Liver (tissue), 9 donors: Measurements from ENCODE around the gene AOPEP. TPM values are rescaled to one million over a fixed set of nuclear protein-coding genes. Genes with fewer than 3 reads are reported as not detected.
A peak's percentile ranks its signal among the peaks of the same experiment; 100 is the strongest.

Experiments used
- DNase-seq: peaks from one replicate; pipeline ENCODE4 v3.0.0-alpha.2; 2017; ENCODE audit warnings: low spot score
- H3K27ac ChIP-seq, 2 donors: one replicate each; pipeline ENCODE4 v1.7.0; 2013; ENCODE audit warnings: inconsistent platforms in 2 of 2, low read length in 2 of 2, control low read depth in 1 of 2, low read depth in 1 of 2, mild to moderate bottlenecking in 1 of 2
- H3K27me3 ChIP-seq, 4 donors: one replicate each; pipeline versions ENCODE4 v1.6.1 to v1.7.0; 2013; ENCODE audit warnings: low read length in 3 of 4, inconsistent platforms in 1 of 4, mild to moderate bottlenecking in 1 of 4, moderate library complexity in 1 of 4; ENCODE audit not compliant: control insufficient read depth in 4 of 4, insufficient read depth in 4 of 4
- H3K36me3 ChIP-seq, 4 donors: one replicate each; pipeline versions ENCODE4 v1.6.1 to v1.7.0; 2013; ENCODE audit warnings: low read length in 3 of 4, mild to moderate bottlenecking in 3 of 4, low read depth in 1 of 4, moderate library complexity in 1 of 4; ENCODE audit not compliant: control insufficient read depth in 4 of 4, insufficient read depth in 3 of 4
- H3K4me1 ChIP-seq, 4 donors: one replicate each; pipeline versions ENCODE4 v1.6.1 to v1.7.0; 2013; ENCODE audit warnings: low read length in 3 of 4, mild to moderate bottlenecking in 3 of 4, moderate library complexity in 1 of 4; ENCODE audit not compliant: control insufficient read depth in 4 of 4, insufficient read depth in 4 of 4
- H3K4me3 ChIP-seq, 3 donors: one replicate each; pipeline versions ENCODE4 v1.6.1 to v1.7.0; 2013; ENCODE audit warnings: low read length in 3 of 3, control low read depth in 1 of 3, low read depth in 1 of 3, mild to moderate bottlenecking in 1 of 3
- H3K9ac ChIP-seq, 2 donors: one replicate each; pipeline ENCODE4 v1.7.0; 2013; ENCODE audit warnings: low read length in 2 of 2, mild to moderate bottlenecking in 2 of 2, moderate library complexity in 2 of 2, control low read depth in 1 of 2, low read depth in 1 of 2
- H3K9me3 ChIP-seq, 4 donors: one replicate each; pipeline versions ENCODE4 v1.6.1 to v1.7.0; 2013; ENCODE audit warnings: low read length in 3 of 4; ENCODE audit not compliant: control insufficient read depth in 4 of 4
- EGR1 ChIP-seq, 2 donors: IDR thresholded peaks; 2 replicates each; pipeline ENCODE4 v1.6.1; 2016 to 2018; ENCODE audit warnings: antibody characterized with exemption in 2 of 2, low read depth in 2 of 2
- GABPA ChIP-seq, 2 donors: IDR thresholded peaks in 1 of 2; conservative IDR thresholded peaks in 1 of 2; 2 replicates each; pipeline ENCODE4 v1.6.1; 2016; ENCODE audit warnings: antibody characterized with exemption in 2 of 2, mild to moderate bottlenecking in 1 of 2, moderate library complexity in 1 of 2
- HNF4G ChIP-seq: IDR thresholded peaks from 2 replicates; pipeline ENCODE4 v1.6.1; 2016; ENCODE audit warnings: antibody characterized with exemption
- JUND ChIP-seq, 2 donors: IDR thresholded peaks; 2 replicates each; pipeline ENCODE4 v1.6.1; 2016; ENCODE audit warnings: antibody characterized with exemption in 2 of 2
- RXRA ChIP-seq, 2 donors: IDR thresholded peaks; 2 replicates each; pipeline ENCODE4 v1.6.1; 2017 to 2018; ENCODE audit warnings: antibody characterized with exemption in 2 of 2, mild to moderate bottlenecking in 1 of 2
- YY1 ChIP-seq: IDR thresholded peaks from 2 replicates; pipeline ENCODE4 v1.6.1; 2016; ENCODE audit warnings: antibody characterized with exemption, mild to moderate bottlenecking
- ZBTB33 ChIP-seq: IDR thresholded peaks from 2 replicates; pipeline ENCODE4 v1.6.1; 2016; ENCODE audit warnings: antibody characterized with exemption
- WGBS: extraction: QIAGEN DNeasy Blood & Tissue Kit; methylation state at CpG from one replicate; pipeline ENCODE4 v1.1.7; 2013; 5-methylcytosine and 5-hydroxymethylcytosine counted together
- polyA plus RNA-seq, 2 donors: library from polyadenylated mRNA; stranded (reverse) in 1 of 2; unstranded in 1 of 2; fragments of 200-250 nt in 1 of 2; fragments of >200 nt in 1 of 2; fragmentation: Nextera tagmentation in 1 of 2; extraction: Ambion mirVana in 1 of 2; gene quantifications; one replicate each; pipeline versions ENCODE4 v1.2.1 to v1.2.3, GENCODE V29; 2013 to 2015
- total RNA-seq, 2 donors: library from RNA; depleted of rRNA; stranded (reverse); fragments of >200 nt; gene quantifications; one replicate each; pipeline ENCODE4 v1.2.3, GENCODE V29; 2014
- TF ChIP-seq, protein P1 (sequence below): IDR thresholded peaks from 2 replicates; pipeline ENCODE4 v1.6.1; 2016; ENCODE audit warnings: antibody characterized with exemption
- TF ChIP-seq, protein P2 (sequence below): IDR thresholded peaks from 2 replicates; pipeline ENCODE4 v1.6.1; 2016; ENCODE audit warnings: antibody characterized with exemption, mild to moderate bottlenecking
- TF ChIP-seq, protein P3 (sequence below): IDR thresholded peaks from 2 replicates; pipeline ENCODE4 v1.6.1; 2016; ENCODE audit warnings: antibody characterized with exemption
- TF ChIP-seq, protein P4 (sequence below): fragments of 150-350 bp; IDR thresholded peaks from 2 replicates; pipeline ENCODE4 v1.5.1; 2017; ENCODE audit warnings: improper control_type of control experiment, low read depth, low read length; ENCODE audit not compliant: missing input control
- donor health status: healthy.
- donor health status: healthy.
- donor health status: healthy.
- donor health status: healthy.
- donor health status: healthy.

The AOPEP gene
- total and polyA plus RNA-seq, 4 donors, result 22.2 to 77.1 (median 34.8) TPM

- no peak for TF ChIP-seq ZBTB33
- TF ChIP-seq, protein P1, sequence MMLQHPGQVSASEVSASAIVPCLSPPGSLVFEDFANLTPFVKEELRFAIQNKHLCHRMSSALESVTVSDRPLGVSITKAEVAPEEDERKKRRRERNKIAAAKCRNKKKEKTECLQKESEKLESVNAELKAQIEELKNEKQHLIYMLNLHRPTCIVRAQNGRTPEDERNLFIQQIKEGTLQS, result no peak
Measured at GRCh38 chr9:95065224-95065623, 338.7 kb downstream of the AOPEP start (continued).

- 96% methylated on average over 6 of the region's 6 CpGs for WGBS
- peaks cover 17 to 86% (median 59%) of the 10 kb centered on the region in 4 donors for H3K4me1 ChIP-seq
- TF ChIP-seq, protein P2, sequence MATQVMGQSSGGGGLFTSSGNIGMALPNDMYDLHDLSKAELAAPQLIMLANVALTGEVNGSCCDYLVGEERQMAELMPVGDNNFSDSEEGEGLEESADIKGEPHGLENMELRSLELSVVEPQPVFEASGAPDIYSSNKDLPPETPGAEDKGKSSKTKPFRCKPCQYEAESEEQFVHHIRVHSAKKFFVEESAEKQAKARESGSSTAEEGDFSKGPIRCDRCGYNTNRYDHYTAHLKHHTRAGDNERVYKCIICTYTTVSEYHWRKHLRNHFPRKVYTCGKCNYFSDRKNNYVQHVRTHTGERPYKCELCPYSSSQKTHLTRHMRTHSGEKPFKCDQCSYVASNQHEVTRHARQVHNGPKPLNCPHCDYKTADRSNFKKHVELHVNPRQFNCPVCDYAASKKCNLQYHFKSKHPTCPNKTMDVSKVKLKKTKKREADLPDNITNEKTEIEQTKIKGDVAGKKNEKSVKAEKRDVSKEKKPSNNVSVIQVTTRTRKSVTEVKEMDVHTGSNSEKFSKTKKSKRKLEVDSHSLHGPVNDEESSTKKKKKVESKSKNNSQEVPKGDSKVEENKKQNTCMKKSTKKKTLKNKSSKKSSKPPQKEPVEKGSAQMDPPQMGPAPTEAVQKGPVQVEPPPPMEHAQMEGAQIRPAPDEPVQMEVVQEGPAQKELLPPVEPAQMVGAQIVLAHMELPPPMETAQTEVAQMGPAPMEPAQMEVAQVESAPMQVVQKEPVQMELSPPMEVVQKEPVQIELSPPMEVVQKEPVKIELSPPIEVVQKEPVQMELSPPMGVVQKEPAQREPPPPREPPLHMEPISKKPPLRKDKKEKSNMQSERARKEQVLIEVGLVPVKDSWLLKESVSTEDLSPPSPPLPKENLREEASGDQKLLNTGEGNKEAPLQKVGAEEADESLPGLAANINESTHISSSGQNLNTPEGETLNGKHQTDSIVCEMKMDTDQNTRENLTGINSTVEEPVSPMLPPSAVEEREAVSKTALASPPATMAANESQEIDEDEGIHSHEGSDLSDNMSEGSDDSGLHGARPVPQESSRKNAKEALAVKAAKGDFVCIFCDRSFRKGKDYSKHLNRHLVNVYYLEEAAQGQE, result no peak
- TF ChIP-seq JUND (IDR thresholded peaks at IDR 0.05), result no peak
- TF ChIP-seq EGR1 (IDR thresholded peaks at IDR 0.05; ENCODE audit: low read depth in 2 of 2), result no peak
- TF ChIP-seq, protein P3, sequence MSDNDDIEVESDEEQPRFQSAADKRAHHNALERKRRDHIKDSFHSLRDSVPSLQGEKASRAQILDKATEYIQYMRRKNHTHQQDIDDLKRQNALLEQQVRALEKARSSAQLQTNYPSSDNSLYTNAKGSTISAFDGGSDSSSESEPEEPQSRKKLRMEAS, result no peak
- no peak for TF ChIP-seq ZBTB33
- TF ChIP-seq HNF4G, result no peak
- no peak for TF ChIP-seq YY1
- TF ChIP-seq, protein P4, sequence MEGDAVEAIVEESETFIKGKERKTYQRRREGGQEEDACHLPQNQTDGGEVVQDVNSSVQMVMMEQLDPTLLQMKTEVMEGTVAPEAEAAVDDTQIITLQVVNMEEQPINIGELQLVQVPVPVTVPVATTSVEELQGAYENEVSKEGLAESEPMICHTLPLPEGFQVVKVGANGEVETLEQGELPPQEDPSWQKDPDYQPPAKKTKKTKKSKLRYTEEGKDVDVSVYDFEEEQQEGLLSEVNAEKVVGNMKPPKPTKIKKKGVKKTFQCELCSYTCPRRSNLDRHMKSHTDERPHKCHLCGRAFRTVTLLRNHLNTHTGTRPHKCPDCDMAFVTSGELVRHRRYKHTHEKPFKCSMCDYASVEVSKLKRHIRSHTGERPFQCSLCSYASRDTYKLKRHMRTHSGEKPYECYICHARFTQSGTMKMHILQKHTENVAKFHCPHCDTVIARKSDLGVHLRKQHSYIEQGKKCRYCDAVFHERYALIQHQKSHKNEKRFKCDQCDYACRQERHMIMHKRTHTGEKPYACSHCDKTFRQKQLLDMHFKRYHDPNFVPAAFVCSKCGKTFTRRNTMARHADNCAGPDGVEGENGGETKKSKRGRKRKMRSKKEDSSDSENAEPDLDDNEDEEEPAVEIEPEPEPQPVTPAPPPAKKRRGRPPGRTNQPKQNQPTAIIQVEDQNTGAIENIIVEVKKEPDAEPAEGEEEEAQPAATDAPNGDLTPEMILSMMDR, result no peak
- TF ChIP-seq RXRA (IDR thresholded peaks at IDR 0.05), result no peak
- TF ChIP-seq GABPA (IDR thresholded peaks at IDR 0.05 in 1 of 2, conservative IDR thresholded peaks at IDR 0.05 in 1 of 2), result no peak
Measured at GRCh38 chr9:95067057-95067456, 340.6 kb downstream of the AOPEP start.

More at GRCh38 chr9:95067057-95067456, 340.6 kb downstream of the AOPEP start:
- H3K27me3 ChIP-seq, result no peaks in the 10 kb centered on the region
- H3K27ac ChIP-seq, result peak overlapping the region in 1 of 2 donors; percentile 21
- H3K9ac ChIP-seq, result no peak overlapping the region
- no peak overlapping the region for H3K4me3 ChIP-seq
- peak; percentile 33 for DNase-seq
- H3K36me3 ChIP-seq, result peaks cover 13 to 60% (median 39%) of the 10 kb centered on the region in 4 donors
- H3K9me3 ChIP-seq, result no peaks in the 10 kb centered on the region
